Lower lobe of right lung (tissue), 2 donors: ENCODE data around the gene KCNQ4. TPM values are rescaled to one million over a fixed set of nuclear protein-coding genes. Genes with fewer than 3 reads are reported as not detected.
A peak's percentile ranks its signal among the peaks of the same experiment; 100 is the strongest.

Experiments used
- ATAC-seq, 2 donors: fragments of 200-7000 bp; cut with Tn5 transposase; one replicate each; pipeline ENCODE4 v1.9.1; 2020 to 2022; ENCODE audit warnings: mild to moderate bottlenecking in 2 of 2, moderate library complexity in 2 of 2
- DNase-seq: peaks from one replicate; pipeline ENCODE4 v3.0.0-alpha.2; 2020
- H3K27ac ChIP-seq: fragments of 200-600 bp; one replicate; pipeline ENCODE4 v1.8.0; 2022
- H3K27me3 ChIP-seq: fragments of 200-600 bp; one replicate; pipeline ENCODE4 v1.8.0; 2022; ENCODE audit warnings: low read depth
- H3K36me3 ChIP-seq: fragments of 200-600 bp; one replicate; pipeline ENCODE4 v1.8.0; 2022; ENCODE audit warnings: mild to moderate bottlenecking
- H3K4me1 ChIP-seq: fragments of 200-600 bp; one replicate; pipeline ENCODE4 v1.8.0; 2022
- H3K4me3 ChIP-seq: fragments of 200-600 bp; one replicate; pipeline ENCODE4 v1.8.0; 2022; ENCODE audit warnings: mild to moderate bottlenecking
- H3K9me3 ChIP-seq: fragments of 200-600 bp; one replicate; pipeline ENCODE4 v1.8.0; 2022
- intact Hi-C: fragments of 100-400 bp; cut with DNase I; formaldehyde crosslinking; loops from one replicate; pipeline ENCODE4 v1.11.0; 2022
- total RNA-seq: library from RNA; stranded (reverse); fragmentation: NEBNext Ultra II Directional; extraction: Animal tissue kit (Norgen Biotek cat#: 25700); gene quantifications from one replicate; pipeline ENCODE4 v1.2.1, GENCODE V29; 2021
- TF ChIP-seq, protein P1 (sequence below): fragments of 200-600 bp; IDR thresholded peaks from one replicate; pipeline ENCODE4 v1.8.0; 2022; ENCODE audit warnings: antibody characterized with exemption, mild to moderate bottlenecking
- donor health status: DM: no; HTN: yes; CAD: no; lungs with severe emphysema.

Gene KCNQ4
- total RNA-seq, 1 donor from 2014 or later, result 0.89 TPM

DNA sequence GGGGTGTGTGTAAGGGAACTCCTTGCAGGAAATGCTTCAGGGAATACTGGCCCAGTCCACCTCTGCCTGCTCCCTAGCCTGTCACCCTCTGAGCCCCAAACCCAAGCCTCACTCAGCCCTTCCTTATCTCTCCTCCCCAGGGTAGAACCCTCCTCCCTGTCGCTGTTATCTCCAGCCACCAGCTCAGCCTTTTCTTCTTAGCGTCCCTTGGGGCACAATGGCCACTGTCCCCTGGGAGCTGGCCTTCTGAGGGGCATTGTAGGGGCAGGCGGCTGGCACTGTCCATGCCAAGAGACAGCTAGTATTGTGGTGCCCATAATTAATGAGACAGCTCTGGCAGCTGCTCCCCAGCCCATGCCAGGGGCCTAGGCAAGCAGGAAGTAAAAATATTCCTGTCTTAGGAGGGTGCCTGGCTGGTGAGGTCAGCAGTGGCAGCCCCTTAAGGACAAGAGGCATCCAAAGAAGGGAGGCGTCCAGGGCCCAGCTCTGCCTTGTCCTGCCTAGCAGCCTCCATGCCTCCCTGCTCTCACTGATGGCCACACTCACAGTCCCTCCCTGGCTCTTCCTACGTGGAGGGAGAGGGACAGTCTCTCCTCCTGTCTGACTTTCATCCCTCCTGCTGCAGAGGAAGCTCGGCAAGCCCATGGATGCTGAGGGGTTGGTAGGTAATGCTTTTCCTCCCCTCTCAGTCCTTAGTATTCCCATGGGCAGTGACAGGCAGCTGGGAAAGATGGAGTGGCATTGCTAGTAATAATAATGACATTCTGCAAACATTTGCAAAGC, 37.5 kb downstream of the KCNQ4 start:
- Histone ChIP-seq H3K4me3 (no peak overlapping the region), H3K9me3 (no peaks in the 10 kb centered on the region), H3K27ac (no peak overlapping the region), H3K27me3 (no peaks in the 10 kb centered on the region), H3K4me1 (peaks cover 9% of the 10 kb centered on the region), H3K36me3 (no peaks in the 10 kb centered on the region)
- DNase-seq (no peak), ATAC-seq (no peak)
- intact Hi-C loops, result no loop called here
- TF ChIP-seq, protein P1, sequence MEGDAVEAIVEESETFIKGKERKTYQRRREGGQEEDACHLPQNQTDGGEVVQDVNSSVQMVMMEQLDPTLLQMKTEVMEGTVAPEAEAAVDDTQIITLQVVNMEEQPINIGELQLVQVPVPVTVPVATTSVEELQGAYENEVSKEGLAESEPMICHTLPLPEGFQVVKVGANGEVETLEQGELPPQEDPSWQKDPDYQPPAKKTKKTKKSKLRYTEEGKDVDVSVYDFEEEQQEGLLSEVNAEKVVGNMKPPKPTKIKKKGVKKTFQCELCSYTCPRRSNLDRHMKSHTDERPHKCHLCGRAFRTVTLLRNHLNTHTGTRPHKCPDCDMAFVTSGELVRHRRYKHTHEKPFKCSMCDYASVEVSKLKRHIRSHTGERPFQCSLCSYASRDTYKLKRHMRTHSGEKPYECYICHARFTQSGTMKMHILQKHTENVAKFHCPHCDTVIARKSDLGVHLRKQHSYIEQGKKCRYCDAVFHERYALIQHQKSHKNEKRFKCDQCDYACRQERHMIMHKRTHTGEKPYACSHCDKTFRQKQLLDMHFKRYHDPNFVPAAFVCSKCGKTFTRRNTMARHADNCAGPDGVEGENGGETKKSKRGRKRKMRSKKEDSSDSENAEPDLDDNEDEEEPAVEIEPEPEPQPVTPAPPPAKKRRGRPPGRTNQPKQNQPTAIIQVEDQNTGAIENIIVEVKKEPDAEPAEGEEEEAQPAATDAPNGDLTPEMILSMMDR, result no peak

DNA sequence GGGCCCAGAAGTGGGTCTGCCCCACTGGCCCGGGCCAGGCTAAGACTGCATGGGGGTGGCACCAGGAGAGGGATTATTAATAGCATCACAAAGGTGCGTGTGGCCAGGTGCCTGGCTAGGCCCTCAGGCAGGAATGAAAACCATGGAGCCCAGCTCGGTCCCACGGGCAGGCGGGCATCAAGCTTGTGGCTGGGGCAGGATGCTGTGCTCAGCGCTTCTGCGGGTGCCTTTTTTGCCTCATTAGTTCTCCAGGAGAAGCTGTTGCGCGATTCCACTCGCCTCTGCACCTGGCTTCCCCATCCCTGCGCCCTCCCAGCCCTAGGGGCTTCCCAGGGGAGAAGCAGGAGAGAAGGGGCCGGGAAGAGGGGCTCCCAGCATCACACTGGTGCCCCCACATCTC, 39.3 kb downstream of the KCNQ4 start:
- Histone ChIP-seq H3K4me1 (peaks cover 8% of the 10 kb centered on the region), H3K36me3 (no peaks in the 10 kb centered on the region), H3K4me3 (no peak overlapping the region), H3K27me3 (no peaks in the 10 kb centered on the region), H3K9me3 (no peaks in the 10 kb centered on the region), H3K27ac (no peak overlapping the region)
- DNase-seq (no peak), ATAC-seq (no peak)
- intact Hi-C loops, result no loop called here
- TF ChIP-seq, protein P1, result no peak

DNA sequence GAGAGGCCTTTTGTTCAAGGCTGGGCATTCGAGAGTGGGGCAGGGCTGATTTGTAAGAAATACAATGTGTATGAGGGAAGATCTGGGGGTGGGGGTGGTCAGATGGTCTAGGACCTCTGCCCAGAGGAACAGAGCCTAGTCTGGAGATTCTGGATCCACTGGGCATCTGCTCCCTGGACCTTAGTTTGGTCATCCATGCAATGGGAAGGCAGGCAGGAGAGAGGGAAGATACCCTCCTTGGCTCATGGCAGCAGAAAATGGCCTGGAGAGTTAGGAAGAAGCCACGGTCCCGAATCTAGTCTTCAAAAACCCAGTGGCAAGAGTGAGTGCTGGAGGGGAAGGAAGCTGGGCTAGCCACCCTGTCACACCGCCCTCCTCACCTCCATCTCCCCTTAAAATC, 39.8 kb downstream of the KCNQ4 start:
- H3K9me3 ChIP-seq, result no peaks in the 10 kb centered on the region
- peaks cover 4% of the 10 kb centered on the region for H3K4me1 ChIP-seq
- no peak for ATAC-seq
- H3K27me3 ChIP-seq, result no peaks in the 10 kb centered on the region
- TF ChIP-seq, protein P1, result no peak
- DNase-seq, result no peak
- no peak overlapping the region for H3K27ac ChIP-seq
- no peaks in the 10 kb centered on the region for H3K36me3 ChIP-seq
- intact Hi-C loops, result no loop called here
- no peak overlapping the region for H3K4me3 ChIP-seq

DNA sequence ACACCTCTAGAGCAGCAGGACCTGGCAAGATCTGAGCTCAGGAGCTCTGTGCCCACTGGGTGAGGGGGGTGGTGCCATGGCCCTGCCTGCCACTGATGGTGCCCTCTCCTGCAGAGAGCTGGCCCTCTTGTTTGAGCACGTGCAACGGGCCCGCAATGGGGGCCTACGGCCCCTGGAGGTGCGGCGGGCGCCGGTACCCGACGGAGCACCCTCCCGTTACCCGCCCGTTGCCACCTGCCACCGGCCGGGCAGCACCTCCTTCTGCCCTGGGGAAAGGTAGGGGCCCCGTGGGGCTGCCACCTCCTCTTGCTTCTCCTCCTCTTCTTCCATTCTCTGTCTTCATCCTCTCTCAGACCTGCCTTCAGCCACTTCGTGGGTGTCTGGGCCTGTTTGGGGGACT, 40.4 kb downstream of the KCNQ4 start:
- Histone ChIP-seq H3K4me1 (no peaks in the 10 kb centered on the region), H3K36me3 (no peaks in the 10 kb centered on the region), H3K9me3 (no peaks in the 10 kb centered on the region), H3K4me3 (no peak overlapping the region), H3K27ac (no peak overlapping the region), H3K27me3 (no peaks in the 10 kb centered on the region)
- intact Hi-C loops, result no loop called here
- TF ChIP-seq, protein P1, result no peak
- no peak for DNase-seq
- ATAC-seq, result no peak

DNA sequence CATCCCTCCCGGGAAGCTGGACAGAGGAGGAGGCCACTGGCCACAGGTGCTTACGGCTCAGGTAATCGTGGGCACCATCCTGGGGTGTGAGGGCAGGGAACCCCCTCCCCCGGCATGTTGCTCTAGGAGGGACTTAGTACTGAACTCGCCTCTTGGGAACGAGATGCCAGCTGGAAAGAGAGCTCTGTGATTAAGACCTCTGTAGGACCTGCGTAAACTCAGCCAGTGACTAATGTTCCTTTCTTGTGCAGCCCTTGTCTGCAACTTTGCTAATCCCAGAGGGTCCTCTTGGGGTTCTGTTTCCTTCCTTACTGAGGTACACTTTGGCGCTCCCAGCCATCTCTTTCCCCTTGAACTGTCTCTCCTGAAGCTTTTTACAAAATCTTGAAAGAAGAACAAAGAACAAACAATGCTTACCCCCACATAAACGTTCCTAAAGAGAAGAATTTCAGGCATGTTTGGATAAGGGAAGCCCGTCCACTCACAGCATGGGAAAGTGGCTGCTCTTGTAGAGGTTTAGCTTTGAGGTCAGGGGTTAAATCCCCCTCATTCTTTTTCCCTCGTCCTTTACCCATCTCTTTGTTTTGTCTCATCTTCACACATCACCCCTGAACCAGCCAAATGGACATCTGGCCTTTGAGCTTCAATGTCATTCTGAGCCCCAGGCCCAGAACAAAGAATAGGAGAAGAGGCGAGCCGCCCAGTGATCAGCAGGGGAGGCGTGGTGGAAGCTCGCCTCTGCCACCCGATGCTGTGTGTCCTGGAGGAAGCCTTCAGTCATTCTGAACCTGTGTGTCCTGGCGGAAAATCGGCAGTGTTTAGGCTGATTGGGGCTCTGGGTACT, 41.2 kb downstream of the KCNQ4 start:
- TF ChIP-seq, protein P1, result no peak
- intact Hi-C loops, result no loop called here
- Histone ChIP-seq H3K27me3 (no peaks in the 10 kb centered on the region), H3K4me3 (no peak overlapping the region), H3K4me1 (no peaks in the 10 kb centered on the region), H3K36me3 (no peaks in the 10 kb centered on the region), H3K9me3 (no peaks in the 10 kb centered on the region), H3K27ac (peak overlapping the region; percentile 25)
- DNase-seq (no peak), ATAC-seq (peak; percentile 7 to 75)
